Stimulated activated CD4-positive, alpha-beta T cell treated with anti-CD3 and anti-CD28 coated beads, Interleukin-4, amount 100 ng/mL, for 4 hours (primary cell): Measurements from ENCODE around the gene PROX1.

Source experiments
- DNase-seq, 2 experiments: peaks; one replicate each; pipeline ENCODE4 v3.0.0-alpha.2; 2020

PROX1 gene

GRCh38 chr1:214028095-214028494 is 40.3 kb downstream of the PROX1 start:
- no peak for DNase-seq

DNA sequence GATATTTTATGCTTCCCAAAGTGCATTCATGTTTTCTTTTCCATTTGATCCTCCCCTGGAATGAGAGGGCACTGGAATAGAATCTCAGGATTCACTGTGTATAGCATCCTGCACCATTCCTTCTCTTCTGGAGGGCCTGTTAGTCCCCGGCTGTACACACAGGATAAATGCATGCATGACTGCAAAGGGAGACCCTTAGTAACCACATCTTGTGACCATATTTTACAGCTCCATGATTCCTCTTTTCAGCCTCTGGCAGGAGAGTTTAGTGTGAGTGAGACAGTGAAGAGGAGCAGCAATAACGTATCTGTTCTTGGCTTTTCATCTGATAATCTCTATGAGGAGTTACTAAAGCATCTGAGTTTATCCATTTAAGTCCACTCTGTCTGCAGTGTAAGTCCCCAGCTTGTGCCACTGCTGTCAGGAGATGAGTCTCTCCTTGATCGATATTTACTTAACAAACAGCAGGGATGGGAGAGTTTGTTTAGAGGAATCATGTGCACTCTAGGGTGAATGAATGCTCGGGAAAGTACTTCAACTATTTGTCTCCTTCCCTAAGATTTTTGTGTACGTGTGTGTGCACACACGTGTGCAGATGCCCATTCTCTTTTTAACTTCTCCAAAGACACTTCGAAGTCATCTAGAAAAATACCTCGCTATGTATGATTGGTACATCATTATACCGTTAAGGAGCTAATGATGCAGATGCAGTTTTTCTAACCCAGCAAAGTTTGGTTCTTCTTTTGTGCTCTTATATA is 41.1 kb downstream of the PROX1 start:
- DNase-seq: no peak

DNA sequence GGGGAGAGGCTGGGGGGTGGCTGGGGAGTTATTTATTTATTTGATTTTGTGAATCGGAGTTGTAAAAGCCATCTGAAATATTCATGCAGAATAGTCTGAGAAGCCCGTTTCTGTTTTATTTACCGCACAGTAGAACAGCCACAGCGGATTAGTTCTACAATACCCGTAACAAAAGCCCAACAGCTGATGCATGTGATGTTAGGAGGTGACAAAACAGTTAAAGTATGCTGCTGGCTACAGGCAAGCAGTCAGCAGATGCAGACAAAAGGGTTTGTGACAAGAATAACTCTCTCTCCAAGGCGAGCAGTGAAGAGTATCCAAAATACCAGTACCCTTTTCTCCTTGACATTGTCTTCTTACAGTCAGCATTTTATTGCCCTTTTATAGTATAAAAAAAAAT is 42.0 kb downstream of the PROX1 start:
- no peak for DNase-seq

GRCh38 chr1:214031267-214031650 is 43.5 kb downstream of the PROX1 start:
- DNase-seq: no peak

GRCh38 chr1:214037468-214037867 is 49.7 kb downstream of the PROX1 start:
- DNase-seq: no peak

- no peak for DNase-seq
Measured at GRCh38 chr1:214039394-214040018, 51.7 kb downstream of the PROX1 start.

- no peak for DNase-seq
Measured at GRCh38 chr1:214043167-214043566, 55.4 kb downstream of the PROX1 start.

- no peak for DNase-seq
Measured at GRCh38 chr1:214044438-214045214, 56.9 kb downstream of the PROX1 start.

DNA sequence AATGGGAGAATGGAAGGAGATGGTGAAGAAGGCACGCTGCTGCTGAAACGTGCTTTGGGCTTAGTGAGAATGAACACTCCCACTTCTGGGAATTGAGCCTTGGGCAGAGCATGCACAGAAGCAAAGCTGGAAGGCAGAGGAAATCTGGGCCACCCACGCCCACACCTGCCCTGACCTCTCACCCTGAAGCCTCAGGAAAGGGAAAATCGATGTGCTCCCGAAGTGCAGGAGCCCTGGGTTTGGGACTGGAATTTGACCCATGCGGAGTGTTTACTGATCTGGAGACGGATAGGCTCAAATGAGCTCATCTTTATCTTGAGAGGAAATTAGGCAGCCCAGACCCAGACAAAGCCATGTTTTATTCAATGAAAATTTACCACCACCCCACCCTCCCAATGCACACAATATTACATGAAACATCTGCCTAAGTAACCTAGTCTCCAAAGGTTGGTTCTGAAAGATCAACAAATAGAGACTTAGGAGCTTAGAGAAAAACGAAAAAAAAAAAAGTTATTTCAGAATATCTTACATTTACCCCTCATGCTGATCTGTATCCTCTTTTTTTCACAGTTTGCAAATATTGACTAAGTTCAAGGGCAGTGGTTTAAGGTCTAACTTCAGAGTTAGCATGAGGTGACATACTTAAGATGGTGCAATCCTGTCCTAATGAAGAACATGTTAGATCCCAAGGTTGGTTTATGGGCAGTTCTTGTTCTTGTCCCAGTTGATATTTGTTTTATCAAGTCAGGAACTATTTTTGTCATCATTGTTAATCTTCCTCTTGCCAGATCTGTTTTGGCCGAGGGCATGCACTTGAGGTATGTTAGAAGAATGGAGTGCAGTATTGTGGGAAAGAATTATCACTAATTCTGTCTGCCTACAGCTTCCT is 63.0 kb downstream of the PROX1 start:
- DNase-seq: no peak

- DNase-seq: no peak
Measured at GRCh38 chr1:214051786-214052185, 64.0 kb downstream of the PROX1 start.

DNA sequence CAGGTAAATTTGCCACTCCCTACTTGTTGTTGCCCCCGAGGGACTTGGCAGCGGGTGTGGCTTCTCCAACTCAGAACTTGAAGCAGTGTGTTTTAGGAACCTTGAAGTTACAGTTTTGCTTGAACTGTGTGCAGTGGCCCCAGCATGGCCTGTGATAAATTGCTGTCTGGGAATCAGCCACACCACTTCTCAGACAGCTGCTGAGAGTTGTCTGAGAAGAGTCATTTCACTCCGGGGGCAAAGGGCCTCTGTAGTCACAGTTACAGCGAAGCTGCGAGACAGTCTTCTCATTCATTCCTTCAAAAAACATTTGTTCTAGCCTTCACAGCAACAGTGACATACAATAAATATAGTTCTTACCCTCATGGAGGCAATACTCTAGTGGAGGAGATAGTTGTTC is 70.3 kb downstream of the PROX1 start:
- DNase-seq: no peak

- DNase-seq: no peak
Measured at GRCh38 chr1:214066190-214066589, 78.4 kb downstream of the PROX1 start.

DNA sequence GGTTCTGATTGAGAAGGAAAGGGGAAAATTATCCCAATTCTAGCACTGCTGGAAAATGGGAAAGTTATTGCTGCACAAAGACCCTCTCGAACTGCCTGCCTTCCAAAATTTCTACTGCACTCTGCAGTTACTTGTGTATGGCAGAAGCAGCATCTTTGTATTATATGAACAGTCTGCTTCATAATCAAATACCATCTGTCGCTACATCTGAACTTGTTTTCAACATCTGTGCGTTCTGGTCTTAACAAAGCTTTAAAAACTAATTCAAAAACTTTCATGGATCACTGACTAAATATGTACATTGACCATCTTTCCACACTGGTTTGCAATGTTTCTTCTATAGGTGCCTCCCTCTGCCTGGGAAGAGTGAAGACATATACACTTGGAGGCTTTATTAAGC is 79.2 kb downstream of the PROX1 start:
- DNase-seq: no peak

GRCh38 chr1:214067397-214067796 is 79.6 kb downstream of the PROX1 start:
- no peak for DNase-seq

DNA sequence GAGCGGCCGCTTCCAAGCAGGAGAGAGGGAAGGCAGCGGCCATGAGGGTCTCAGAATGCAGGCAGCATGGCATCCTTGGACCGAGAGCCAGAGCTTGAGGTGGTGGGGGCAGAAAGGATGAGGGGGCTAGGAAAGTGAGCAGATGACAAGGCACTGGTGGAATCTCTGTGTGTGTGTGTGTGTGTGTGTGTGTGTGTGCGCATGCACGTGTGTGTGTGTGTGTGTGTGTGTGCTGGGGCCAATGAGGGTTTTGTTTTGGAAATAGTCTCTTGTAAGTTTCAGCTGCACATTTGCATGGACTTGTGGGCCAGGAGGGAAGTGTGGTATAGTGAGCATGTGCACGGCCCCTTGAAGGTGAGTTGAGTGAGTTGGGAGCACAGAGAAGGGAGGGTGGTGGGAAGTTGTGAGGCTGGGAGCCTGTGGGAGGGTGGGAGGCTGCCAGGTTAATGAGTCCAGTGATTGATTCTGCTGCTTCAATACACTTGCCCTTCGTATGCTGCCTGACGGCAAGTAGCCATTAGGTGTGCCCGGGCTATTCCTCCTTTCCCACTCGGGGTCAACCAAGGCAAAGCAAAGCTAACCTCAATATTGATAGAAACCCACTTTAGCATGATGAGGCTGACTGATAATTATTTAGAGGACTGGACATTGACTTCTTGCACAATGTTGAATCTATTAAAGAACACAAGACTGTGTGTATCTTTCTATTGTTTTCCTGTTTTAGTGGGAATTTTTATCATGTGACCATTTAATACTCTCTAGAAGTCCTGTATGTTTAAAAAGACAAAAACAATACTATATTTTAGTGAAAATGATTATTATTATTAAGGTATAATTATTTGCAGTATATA is 80.3 kb downstream of the PROX1 start:
- no peak for DNase-seq

- DNase-seq: no peak
Measured at GRCh38 chr1:214068979-214069378, 81.2 kb downstream of the PROX1 start.

GRCh38 chr1:214071469-214071868 is 83.7 kb downstream of the PROX1 start:
- DNase-seq: no peak

DNA sequence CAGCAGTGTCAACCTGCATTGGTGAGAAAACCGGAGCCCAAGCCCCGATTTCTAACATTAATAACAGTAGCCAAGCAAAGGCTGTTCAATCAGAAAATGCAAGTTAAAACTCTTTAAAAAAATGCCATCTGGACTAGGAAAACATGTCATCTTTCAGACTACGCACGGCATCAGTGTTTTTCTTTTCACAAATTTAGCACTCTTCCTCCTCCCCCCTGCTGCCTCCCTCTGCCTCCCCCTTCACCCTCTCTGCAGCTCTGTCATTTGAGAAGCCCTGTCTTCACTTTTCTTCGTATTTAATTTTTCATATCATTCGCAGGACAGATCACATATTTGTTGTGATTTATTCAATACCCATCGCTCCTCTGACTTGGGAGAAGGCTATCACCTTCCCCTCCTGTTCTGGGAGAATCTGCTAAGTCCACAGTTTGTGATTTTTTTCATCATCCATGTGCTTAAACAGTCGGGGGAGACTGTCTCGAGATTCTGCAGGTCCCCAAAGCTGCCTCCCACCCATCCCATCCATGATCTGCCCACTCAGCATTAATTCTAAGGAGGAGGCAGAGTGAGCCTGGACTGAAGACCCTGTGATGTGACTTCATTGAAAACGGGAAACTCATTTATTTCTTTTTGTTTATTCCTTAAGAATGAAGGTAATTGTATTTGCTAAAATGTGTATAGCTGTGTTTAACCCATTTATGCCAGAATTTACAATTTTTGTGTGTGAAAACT is 84.8 kb downstream of the PROX1 start:
- DNase-seq: no peak

DNA sequence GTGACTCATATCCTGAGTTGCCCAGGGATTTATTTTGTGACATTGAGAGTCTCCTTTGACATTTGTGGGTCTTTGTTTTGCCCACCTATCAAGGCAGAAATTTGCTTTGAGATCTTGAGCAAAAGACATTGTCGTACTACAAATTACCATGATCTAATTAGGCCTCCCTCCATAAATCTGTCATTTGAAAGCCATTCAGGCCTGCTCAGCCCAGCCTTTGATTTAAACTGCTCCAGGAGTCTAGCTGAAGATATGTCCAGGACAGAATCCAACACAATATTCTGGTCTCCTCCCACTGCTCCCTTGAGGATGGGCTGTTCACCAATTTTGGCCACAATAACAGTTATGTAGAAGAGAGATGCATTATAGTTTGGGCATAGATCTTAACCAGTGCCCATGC is 86.7 kb downstream of the PROX1 start:
- no peak for DNase-seq

DNA sequence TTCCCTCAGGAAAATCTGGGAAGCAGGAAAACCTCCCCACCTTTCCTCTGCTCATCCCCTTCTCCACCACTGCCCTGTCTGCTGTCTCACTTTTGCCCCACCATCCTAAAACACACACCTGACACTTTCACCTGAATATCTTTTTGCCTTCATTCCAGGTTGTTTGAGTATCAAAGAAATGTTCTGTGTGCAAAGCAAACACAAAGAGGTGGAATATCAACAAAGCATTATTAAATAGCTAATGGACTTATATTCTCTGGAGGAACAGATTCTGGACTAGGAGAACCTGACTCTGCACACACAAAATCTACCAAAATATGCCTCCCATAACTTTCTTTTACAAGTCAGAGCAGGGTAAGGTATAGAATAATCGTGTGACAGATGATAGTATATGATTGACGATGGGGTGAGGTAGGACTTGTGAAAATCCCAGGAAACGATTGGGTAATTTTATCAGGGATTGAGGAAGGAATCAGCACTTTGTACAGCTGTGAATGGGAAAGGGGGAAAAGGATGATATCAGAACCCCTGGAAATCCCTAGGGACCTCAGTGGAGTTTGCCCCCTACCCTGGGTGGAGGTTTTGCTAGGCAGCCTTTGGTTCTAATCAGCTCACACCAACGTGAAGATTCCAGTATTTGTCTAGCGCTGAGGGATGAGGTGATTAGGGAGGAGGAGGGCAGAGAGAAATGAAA is 87.7 kb downstream of the PROX1 start:
- DNase-seq: no peak
